ENCODE measurements around the gene TBL3.

TBL3 gene

GRCh38 chr16:1984347-1985225, 12.7 kb downstream of the TBL3 start:
- DNase-seq: no peak

- no peak for DNase-seq
These were observed 13.8 kb downstream of the TBL3 start for GRCh38 chr16:1985466-1986150.

- no peak for DNase-seq
These were observed 15.3 kb downstream of the TBL3 start for GRCh38 chr16:1987198-1987597.

GRCh38 chr16:1989209-1990100, 17.6 kb downstream of the TBL3 start, which contains the start of gene SYNGR3:
Gene SYNGR3 (plus strand): TSS chr16:1989970. CDS start chr16:1990103, 133 bp downstream.
- DNase-seq: no peak

GRCh38 chr16:1990101-1990350, 18.2 kb downstream of the TBL3 start:
- no peak for DNase-seq

- no peak for DNase-seq
These were observed 18.7 kb downstream of the TBL3 start for GRCh38 chr16:1990351-1991134.

- no peak for DNase-seq
These were observed 19.3 kb downstream of the TBL3 start for GRCh38 chr16:1991135-1991551.

- DNase-seq: no peak
These were observed 19.7 kb downstream of the TBL3 start for GRCh38 chr16:1991588-1991947.

GRCh38 chr16:1991948-1992703, 20.3 kb downstream of the TBL3 start:
- DNase-seq: peak; percentile 99

GRCh38 chr16:1992704-1993317, 21.0 kb downstream of the TBL3 start:
- no peak for DNase-seq

- DNase-seq: no peak
These were observed 21.9 kb downstream of the TBL3 start for GRCh38 chr16:1993731-1994131.

- DNase-seq: no peak
These were observed 25.9 kb downstream of the TBL3 start for GRCh38 chr16:1997494-1998359.

GRCh38 chr16:1998360-1998835, 26.5 kb downstream of the TBL3 start:
- DNase-seq: no peak

GRCh38 chr16:1998852-1999801, 27.3 kb downstream of the TBL3 start:
- no peak for DNase-seq

GRCh38 chr16:1999866-2000514, 28.1 kb downstream of the TBL3 start:
- DNase-seq: no peak

- DNase-seq: no peak
These were observed 29.2 kb downstream of the TBL3 start for GRCh38 chr16:2001035-2001434.

- no peak for DNase-seq
These were observed 29.9 kb downstream of the TBL3 start for GRCh38 chr16:2001456-2002355.

All from activated T-cell treated with anti-CD3 and anti-CD28 coated beads for 4 hours (primary cell).